Pancreas (tissue), 10 donors: ENCODE data around the gene KLHDC7A. TPM values are rescaled to one million over a fixed set of nuclear protein-coding genes. Genes with fewer than 3 reads are reported as not detected.

Experiments used
- ATAC-seq, 4 donors: fragments of 200-7000 bp; cut with Tn5 transposase; one replicate each; pipeline versions ENCODE4 v1.8.0 to v1.9.1; 2020; ENCODE audit warnings: mild to moderate bottlenecking in 4 of 4, moderate library complexity in 4 of 4
- DNase-seq, 6 donors: peaks; one replicate each; pipeline ENCODE4 v3.0.0-alpha.2; 2020
- FAIRE-seq: peaks from 2 replicates; lab custom pipeline; 2012; peaks lifted over from hg19 to GRCh38; lab: Jason Lieb, UNC
- H3K27ac ChIP-seq, 4 donors: fragments of 200-600 bp; sonication (generic); 1 replicate in 3 of 4; 2 replicates in 1 of 4; pipeline versions ENCODE4 v1.5.0 to v1.8.0; 2020
- H3K27me3 ChIP-seq, 4 donors: fragments of 200-600 bp; one replicate each; pipeline ENCODE4 v1.8.0; 2021
- H3K36me3 ChIP-seq, 3 donors: fragments of 200-600 bp; sonication (generic) in 1 of 3; one replicate each; pipeline versions ENCODE4 v1.5.0 to v1.8.0; 2020 to 2021
- H3K4me1 ChIP-seq, 3 donors: fragments of 200-600 bp; one replicate each; pipeline ENCODE4 v1.8.0; 2021
- H3K4me3 ChIP-seq, 4 donors: fragments of 200-600 bp; sonication (generic) in 2 of 4; one replicate each; pipeline versions ENCODE4 v1.5.0 to v1.8.0; 2020 to 2021
- H3K9me3 ChIP-seq, 4 donors: fragments of 200-600 bp; one replicate each; pipeline ENCODE4 v1.8.0; 2021
- WGBS, 2 donors: extraction: QIAGEN DNeasy Blood & Tissue Kit; methylation state at CpG; one replicate each; pipeline ENCODE4 v1.1.7; 2013; 5-methylcytosine and 5-hydroxymethylcytosine counted together
- intact Hi-C, 3 donors: fragments of 100-400 bp; cut with DNase I; formaldehyde crosslinking; loops; one replicate each; pipeline versions ENCODE4 v1.11.1 to v1.14.2; 2022
- polyA plus RNA-seq, 2 donors: library from polyadenylated mRNA; stranded (reverse); fragments of 200-250 nt; gene quantifications; one replicate each; pipeline ENCODE4 v1.2.3, GENCODE V29; 2013
- total RNA-seq, 6 donors: library from RNA; stranded (reverse); fragmentation: NEBNext Ultra II Directional in 4 of 6; extraction: Animal tissue kit (Norgen Biotek cat#: 25700) in 4 of 6; gene quantifications; one replicate each; pipeline versions ENCODE4 v1.2.1 to v1.2.4, GENCODE V29; 2021 to 2023
- TF ChIP-seq, protein P1 (sequence below), 4 donors: fragments of 200-600 bp; sonication (generic) in 3 of 4; IDR thresholded peaks; one replicate each; pipeline versions ENCODE4 v1.5.0 to v1.8.0; 2021; ENCODE audit warnings: antibody characterized with exemption in 4 of 4
- donor health status: healthy with polysubstance abuse.
- donor health status: DM: no; HTN: no; CAD: no; lungs with moderate emphysema.
- donor health status: DM: no; HTN: no; CAD: no.
- donor health status: control.
- donor health status: control.
- donor health status: Bipolar disorder and iron deficiency.
- donor health status: DM: yes; HTN: yes; CAD: no.
- donor health status: DM: no; HTN: no; CAD: no.
- donor health status: DM: no; HTN: no; CAD: no.
- donor health status: DM: yes; HTN: yes; CAD: no.

The KLHDC7A gene
- total and polyA plus RNA-seq, 8 donors, result 1.9 to 3.7 (median 3.1) TPM

DNA sequence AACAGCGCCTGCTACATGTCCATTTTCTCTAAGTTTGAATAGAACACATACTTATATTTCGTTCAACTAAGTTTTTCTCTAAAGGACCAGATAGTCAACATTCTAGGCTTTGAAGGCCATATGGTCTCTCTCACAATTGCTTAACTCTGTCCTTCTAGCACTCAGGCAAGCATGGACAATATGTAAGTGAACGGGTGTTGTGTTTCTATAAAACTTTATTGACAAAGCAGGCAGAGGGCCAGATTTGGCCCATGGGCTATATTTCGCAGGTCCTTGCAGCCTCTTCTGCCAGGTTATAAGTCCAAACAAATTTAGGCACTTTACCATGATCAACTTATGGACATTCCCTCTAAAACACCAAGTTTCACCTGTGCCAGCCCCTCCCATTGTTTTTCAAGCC lies 21.1 kb downstream of the KLHDC7A start:
- Histone ChIP-seq H3K27me3 (no peaks in the 10 kb centered on the region), H3K4me3 (no peak overlapping the region), H3K36me3 (no peaks in the 10 kb centered on the region), H3K4me1 (no peaks in the 10 kb centered on the region), H3K9me3 (no peaks in the 10 kb centered on the region), H3K27ac (no peak overlapping the region)
- FAIRE-seq, result no peak
- WGBS, 2 donors, result 88 to 97% methylated on average over 4 of the region's 4 CpGs
- intact Hi-C loops, result no loop called here
- no peak for DNase-seq
- TF ChIP-seq, protein P1, sequence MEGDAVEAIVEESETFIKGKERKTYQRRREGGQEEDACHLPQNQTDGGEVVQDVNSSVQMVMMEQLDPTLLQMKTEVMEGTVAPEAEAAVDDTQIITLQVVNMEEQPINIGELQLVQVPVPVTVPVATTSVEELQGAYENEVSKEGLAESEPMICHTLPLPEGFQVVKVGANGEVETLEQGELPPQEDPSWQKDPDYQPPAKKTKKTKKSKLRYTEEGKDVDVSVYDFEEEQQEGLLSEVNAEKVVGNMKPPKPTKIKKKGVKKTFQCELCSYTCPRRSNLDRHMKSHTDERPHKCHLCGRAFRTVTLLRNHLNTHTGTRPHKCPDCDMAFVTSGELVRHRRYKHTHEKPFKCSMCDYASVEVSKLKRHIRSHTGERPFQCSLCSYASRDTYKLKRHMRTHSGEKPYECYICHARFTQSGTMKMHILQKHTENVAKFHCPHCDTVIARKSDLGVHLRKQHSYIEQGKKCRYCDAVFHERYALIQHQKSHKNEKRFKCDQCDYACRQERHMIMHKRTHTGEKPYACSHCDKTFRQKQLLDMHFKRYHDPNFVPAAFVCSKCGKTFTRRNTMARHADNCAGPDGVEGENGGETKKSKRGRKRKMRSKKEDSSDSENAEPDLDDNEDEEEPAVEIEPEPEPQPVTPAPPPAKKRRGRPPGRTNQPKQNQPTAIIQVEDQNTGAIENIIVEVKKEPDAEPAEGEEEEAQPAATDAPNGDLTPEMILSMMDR (IDR thresholded peaks at IDR 0.05), result no peak
- no peak for ATAC-seq

DNA sequence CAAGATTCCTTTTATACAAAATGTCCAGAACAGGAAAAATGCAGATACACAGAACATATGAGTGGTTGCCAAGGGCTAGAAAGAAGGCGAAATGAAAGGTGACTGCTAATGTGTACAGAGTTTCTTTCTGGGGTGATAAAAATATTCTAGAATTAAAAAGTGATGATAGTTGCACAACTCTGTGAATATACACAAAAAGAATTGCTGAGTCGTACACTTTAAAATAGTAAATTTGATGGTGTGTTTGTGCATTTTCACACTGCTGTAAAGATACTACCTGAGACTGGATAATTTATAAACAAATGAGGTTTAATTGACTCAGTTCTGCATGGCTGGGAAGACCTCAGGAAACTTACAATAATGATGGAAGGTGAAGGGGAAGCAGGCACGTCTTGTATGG lies 23.9 kb downstream of the KLHDC7A start:
- WGBS, 2 donors, result 70 to 82% methylated on average over 3 of the region's 3 CpGs
- Histone ChIP-seq H3K36me3 (no peaks in the 10 kb centered on the region), H3K4me1 (no peaks in the 10 kb centered on the region), H3K27me3 (no peaks in the 10 kb centered on the region), H3K4me3 (no peak overlapping the region), H3K27ac (no peak overlapping the region), H3K9me3 (no peaks in the 10 kb centered on the region)
- FAIRE-seq (no peak), ATAC-seq (no peak), DNase-seq (no peak)
- intact Hi-C loops, result no loop called here
- TF ChIP-seq, protein P1 (IDR thresholded peaks at IDR 0.05), result no peak

DNA sequence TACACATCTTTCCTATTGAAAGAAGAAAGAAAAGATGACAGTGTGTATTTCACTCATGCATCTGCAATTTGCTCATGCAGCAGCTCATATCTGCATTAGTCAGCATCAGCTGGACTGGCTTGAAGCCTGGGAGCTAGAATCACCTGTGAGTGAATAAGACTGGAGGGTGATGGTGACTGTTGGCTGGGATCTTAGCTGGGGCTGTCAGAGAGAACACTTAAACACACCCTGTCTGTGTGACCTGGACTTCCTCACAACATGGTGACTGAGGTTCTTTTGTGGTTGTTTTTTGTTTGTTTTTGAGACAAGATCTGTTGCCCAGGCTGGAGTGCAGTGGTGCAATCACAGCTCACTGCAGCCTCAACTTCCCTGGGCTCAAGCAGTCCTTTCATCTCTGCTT lies 24.9 kb downstream of the KLHDC7A start:
- Histone ChIP-seq H3K36me3 (no peaks in the 10 kb centered on the region), H3K27ac (no peak overlapping the region), H3K4me3 (no peak overlapping the region), H3K4me1 (no peaks in the 10 kb centered on the region), H3K27me3 (no peaks in the 10 kb centered on the region), H3K9me3 (no peaks in the 10 kb centered on the region)
- FAIRE-seq, result no peak
- intact Hi-C loops, result no loop called here
- no peak for ATAC-seq
- TF ChIP-seq, protein P1 (IDR thresholded peaks at IDR 0.05), result no peak
- DNase-seq, result no peak

DNA sequence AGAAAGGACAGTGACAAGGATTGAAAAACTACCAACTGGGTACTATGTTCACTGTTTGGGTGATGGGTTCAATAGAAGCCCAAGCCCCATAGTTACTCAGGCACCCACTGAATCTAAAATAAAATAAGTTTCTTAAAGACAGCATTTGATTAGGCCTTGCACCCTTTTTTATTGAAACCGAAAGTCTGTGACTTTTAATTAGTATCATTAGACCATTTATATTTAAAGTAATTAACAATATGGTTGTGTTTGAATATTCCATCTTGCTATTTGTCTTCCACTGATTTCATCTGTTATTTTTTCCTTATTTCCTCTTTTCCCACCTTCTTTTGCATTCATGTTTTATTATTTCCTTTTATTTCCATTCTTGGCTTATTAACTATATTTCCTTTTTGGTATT lies 27.4 kb downstream of the KLHDC7A start:
- Histone ChIP-seq H3K27me3 (no peaks in the 10 kb centered on the region), H3K36me3 (no peaks in the 10 kb centered on the region), H3K4me1 (no peaks in the 10 kb centered on the region), H3K9me3 (no peaks in the 10 kb centered on the region), H3K4me3 (no peak overlapping the region), H3K27ac (no peak overlapping the region)
- DNase-seq, result no peak
- intact Hi-C loops, result no loop called here
- FAIRE-seq, result no peak
- TF ChIP-seq, protein P1 (IDR thresholded peaks at IDR 0.05), result no peak
- no peak for ATAC-seq
- 96 to 97% methylated on average over 1 of the region's 1 CpG for WGBS, 2 donors

DNA sequence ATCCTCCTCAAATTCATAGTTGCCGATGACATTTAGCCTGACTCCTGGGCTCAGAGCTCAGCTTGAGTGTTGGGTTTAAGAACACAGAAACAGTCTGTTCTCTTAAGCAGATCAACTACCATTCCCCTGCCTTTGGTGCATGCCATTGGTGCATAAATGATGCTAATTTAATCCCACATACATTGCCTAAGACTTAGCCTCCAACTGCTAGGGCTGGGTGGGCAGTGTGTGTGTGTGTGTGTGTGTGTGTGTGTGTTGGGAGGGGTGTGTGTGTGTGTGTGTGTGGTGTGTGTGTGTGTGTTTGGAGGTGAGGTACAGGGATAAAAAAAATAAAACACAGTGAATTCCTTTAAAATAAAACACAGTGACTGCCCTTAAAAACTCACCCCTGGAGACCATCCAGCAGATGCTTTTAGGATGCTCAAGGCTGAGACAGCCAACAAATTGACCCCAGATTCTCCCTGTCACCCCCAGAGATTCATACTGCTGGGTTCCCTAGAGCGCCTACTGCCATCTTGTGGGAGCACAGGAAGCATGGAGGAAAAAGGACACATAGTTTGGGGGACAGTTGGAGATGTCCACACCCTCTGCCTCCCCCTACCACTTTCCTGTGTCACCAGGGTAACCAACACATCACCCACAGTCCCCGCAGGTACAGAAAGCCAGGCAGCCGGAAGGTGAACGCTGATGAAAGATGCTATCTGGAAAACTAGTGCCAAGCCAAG lies 30.6 kb downstream of the KLHDC7A start:
- H3K4me3 ChIP-seq, result no peak overlapping the region
- H3K27me3 ChIP-seq, result no peaks in the 10 kb centered on the region
- ATAC-seq (no peak), DNase-seq (no peak), FAIRE-seq (no peak)
- peaks cover 0 to 12% (median 7%) of the 10 kb centered on the region in 3 donors for H3K4me1 ChIP-seq
- no peaks in the 10 kb centered on the region for H3K9me3 ChIP-seq
- TF ChIP-seq, protein P1 (IDR thresholded peaks at IDR 0.05), result no peak
- H3K27ac ChIP-seq, result no peak overlapping the region
- intact Hi-C loops, result no loop called here
- 77 to 86% methylated on average over 5 of the region's 5 CpGs for WGBS, 2 donors
- H3K36me3 ChIP-seq, result no peaks in the 10 kb centered on the region
